ENCODE data around the gene ARMC8. TPM values are rescaled to one million over a fixed set of nuclear protein-coding genes. Genes with fewer than 3 reads are reported as not detected.

The ARMC8 gene
- total RNA-seq, 1 donor from 2014 or later, result 80.3 TPM

DNA sequence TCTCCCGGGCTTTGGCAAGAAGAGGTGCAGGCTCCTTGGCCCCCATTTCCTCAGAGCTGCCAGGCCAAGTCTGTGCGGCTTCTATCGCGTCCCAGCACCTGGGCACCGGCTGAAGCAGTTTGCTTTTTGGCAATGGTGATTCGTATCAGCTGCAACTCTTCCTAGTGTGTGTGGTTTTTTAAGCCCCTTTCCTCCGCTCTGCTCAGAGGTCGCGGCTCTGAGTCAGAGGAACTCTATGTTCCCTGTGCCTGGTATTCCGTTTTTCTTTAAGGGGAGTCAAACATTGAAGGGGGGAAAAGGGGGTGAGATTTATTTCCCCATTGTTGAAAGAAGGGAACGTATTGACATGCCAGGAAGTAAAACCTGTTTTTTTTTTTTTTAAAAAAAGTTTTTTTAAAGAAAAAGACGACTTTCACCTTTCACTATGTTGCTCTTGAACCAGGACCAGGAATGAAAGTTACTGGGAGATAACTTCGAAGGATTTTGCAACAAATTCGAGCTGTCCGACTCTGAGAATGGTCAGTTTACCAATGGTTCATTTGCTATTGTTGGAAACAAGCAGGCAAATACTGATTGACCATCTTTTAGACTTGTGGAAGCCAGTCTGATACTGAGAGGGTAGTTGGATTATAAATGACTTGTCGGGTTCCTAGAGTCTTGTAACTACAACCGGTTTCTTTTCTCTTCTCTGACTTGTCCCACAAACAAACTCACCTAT is 1.1 kb downstream of the ARMC8 start:
- H3K9ac ChIP-seq, result peak overlapping the region; percentile 94
- peak overlapping the region; percentile 95 for H3K4me3 Mint-ChIP-seq
- H3K4me3 ChIP-seq, result peak overlapping the region; percentile 72
- H4K20me1 ChIP-seq (ENCODE audit: low read depth), result peaks cover 27% of the 10 kb centered on the region
- H3K4me2 ChIP-seq, result peak overlapping the region; percentile 86
- H3K4me1 Mint-ChIP-seq, result peaks cover 18% of the 10 kb centered on the region
- H3K36me3 ChIP-seq, result peaks cover 7% of the 10 kb centered on the region
- peaks cover 6% of the 10 kb centered on the region for H3F3A ChIP-seq (ENCODE audit: low read depth)
- H2AFZ ChIP-seq (replicated peaks), result peak overlapping the region; percentile 95
- H3K27me3 Mint-ChIP-seq (ENCODE audit: insufficient read depth, low read depth), result peaks cover 12% of the 10 kb centered on the region
- H3K27me3 ChIP-seq, result peaks cover 27% of the 10 kb centered on the region
- DNase-seq (ENCODE audit: low spot score), result no peak
- peak overlapping the region; percentile 94 for H3K27ac ChIP-seq
- H3K9me3 Mint-ChIP-seq, result no peaks in the 10 kb centered on the region
- peaks cover 58% of the 10 kb centered on the region for H3K79me2 ChIP-seq (ENCODE audit: low read depth)
- no peaks in the 10 kb centered on the region for H3K9me3 ChIP-seq (ENCODE audit: low read depth)
- TF ChIP-seq EZH2phosphoT487 (IDR thresholded peaks at IDR 0.05), result no peak
- TF ChIP-seq, protein P1, sequence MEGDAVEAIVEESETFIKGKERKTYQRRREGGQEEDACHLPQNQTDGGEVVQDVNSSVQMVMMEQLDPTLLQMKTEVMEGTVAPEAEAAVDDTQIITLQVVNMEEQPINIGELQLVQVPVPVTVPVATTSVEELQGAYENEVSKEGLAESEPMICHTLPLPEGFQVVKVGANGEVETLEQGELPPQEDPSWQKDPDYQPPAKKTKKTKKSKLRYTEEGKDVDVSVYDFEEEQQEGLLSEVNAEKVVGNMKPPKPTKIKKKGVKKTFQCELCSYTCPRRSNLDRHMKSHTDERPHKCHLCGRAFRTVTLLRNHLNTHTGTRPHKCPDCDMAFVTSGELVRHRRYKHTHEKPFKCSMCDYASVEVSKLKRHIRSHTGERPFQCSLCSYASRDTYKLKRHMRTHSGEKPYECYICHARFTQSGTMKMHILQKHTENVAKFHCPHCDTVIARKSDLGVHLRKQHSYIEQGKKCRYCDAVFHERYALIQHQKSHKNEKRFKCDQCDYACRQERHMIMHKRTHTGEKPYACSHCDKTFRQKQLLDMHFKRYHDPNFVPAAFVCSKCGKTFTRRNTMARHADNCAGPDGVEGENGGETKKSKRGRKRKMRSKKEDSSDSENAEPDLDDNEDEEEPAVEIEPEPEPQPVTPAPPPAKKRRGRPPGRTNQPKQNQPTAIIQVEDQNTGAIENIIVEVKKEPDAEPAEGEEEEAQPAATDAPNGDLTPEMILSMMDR (IDR thresholded peaks at IDR 0.05), result no peak
- no peak for TF ChIP-seq EZH2 (IDR thresholded peaks at IDR 0.05)
- H3K4me1 ChIP-seq, result peaks cover 13% of the 10 kb centered on the region
- H3K27ac Mint-ChIP-seq, result peak overlapping the region; percentile 89
- H3K36me3 Mint-ChIP-seq, result peaks cover 17% of the 10 kb centered on the region

DNA sequence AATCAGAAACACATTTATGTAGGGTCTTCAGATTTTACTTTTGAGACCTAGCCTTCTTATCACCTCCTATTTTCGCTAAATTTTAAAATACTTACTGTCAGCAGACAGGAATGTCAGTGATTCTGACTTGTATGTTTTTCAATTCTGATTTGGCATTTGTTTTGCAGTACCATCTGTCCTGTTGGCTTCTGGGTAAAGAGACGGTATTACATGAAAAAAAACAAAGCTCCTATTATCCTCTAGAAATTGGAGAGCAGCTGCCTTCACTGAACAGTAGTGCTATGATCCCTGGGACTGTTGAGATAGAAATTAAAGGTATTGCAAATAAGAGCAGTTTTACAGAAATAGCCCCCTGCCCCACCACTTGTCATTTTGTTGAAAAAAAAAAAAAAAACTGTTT is 8.4 kb downstream of the ARMC8 start:
- no peaks in the 10 kb centered on the region for H3K4me1 Mint-ChIP-seq
- H4K20me1 ChIP-seq (ENCODE audit: low read depth), result peaks cover 72% of the 10 kb centered on the region
- no peaks in the 10 kb centered on the region for H3K4me1 ChIP-seq
- no peak overlapping the region for H3K4me2 ChIP-seq
- H3K27me3 Mint-ChIP-seq (ENCODE audit: insufficient read depth, low read depth), result peaks cover 2% of the 10 kb centered on the region
- no peaks in the 10 kb centered on the region for H3K9me3 ChIP-seq (ENCODE audit: low read depth)
- H3K36me3 ChIP-seq, result no peaks in the 10 kb centered on the region
- H2AFZ ChIP-seq (replicated peaks), result no peak overlapping the region
- peaks cover 24% of the 10 kb centered on the region for H3K36me3 Mint-ChIP-seq
- peaks cover 100% of the 10 kb centered on the region for H3K79me2 ChIP-seq (ENCODE audit: low read depth)
- H3K4me3 ChIP-seq, result no peak overlapping the region
- peaks cover 10% of the 10 kb centered on the region for H3F3A ChIP-seq (ENCODE audit: low read depth)
- no peak overlapping the region for H3K27ac ChIP-seq
- H3K9ac ChIP-seq, result no peak overlapping the region
- H3K27ac Mint-ChIP-seq, result no peak overlapping the region
- H3K27me3 ChIP-seq, result no peaks in the 10 kb centered on the region
- H3K4me3 Mint-ChIP-seq, result no peak overlapping the region
- no peak for TF ChIP-seq EZH2phosphoT487 (IDR thresholded peaks at IDR 0.05)
- TF ChIP-seq EZH2 (IDR thresholded peaks at IDR 0.05), result no peak
- TF ChIP-seq, protein P1 (IDR thresholded peaks at IDR 0.05), result no peak
- H3K9me3 Mint-ChIP-seq, result no peaks in the 10 kb centered on the region
- DNase-seq (ENCODE audit: low spot score), result no peak

DNA sequence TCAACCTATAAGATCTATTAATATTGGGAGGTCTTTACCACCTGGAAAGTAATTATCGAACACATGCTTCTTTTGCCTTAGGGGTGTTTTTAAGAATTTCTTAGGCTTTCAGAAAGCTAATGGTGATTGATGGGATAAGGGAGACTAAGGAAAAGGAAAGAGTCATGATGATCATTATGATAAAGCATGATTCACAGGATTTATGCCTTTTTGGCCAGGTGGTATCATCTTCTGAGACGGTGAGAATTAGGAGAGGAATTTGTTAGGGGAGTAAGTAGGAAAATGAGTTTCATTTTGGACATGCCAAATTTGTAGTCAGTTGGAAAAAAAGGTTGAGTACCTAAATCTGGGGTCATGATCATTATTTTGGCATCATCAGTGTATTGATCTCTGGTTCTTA is 8.9 kb downstream of the ARMC8 start:
- Histone ChIP-seq H3K27ac (no peak overlapping the region), H4K20me1 (ENCODE audit: low read depth) (peaks cover 78% of the 10 kb centered on the region), H3K36me3 (no peaks in the 10 kb centered on the region), H3K4me3 (no peak overlapping the region), H3K9me3 (ENCODE audit: low read depth) (no peaks in the 10 kb centered on the region), H3K4me2 (no peak overlapping the region), H3K9ac (no peak overlapping the region), H2AFZ (replicated peaks) (no peak overlapping the region), H3F3A (ENCODE audit: low read depth) (peaks cover 10% of the 10 kb centered on the region), H3K27me3 (no peaks in the 10 kb centered on the region), H3K79me2 (ENCODE audit: low read depth) (peaks cover 100% of the 10 kb centered on the region), H3K4me1 (no peaks in the 10 kb centered on the region)
- Mint-ChIP-seq H3K36me3 (peaks cover 20% of the 10 kb centered on the region), H3K9me3 (no peaks in the 10 kb centered on the region), H3K4me3 (no peak overlapping the region), H3K27ac (no peak overlapping the region), H3K27me3 (ENCODE audit: insufficient read depth, low read depth) (peaks cover 2% of the 10 kb centered on the region), H3K4me1 (no peaks in the 10 kb centered on the region)
- no peak for DNase-seq (ENCODE audit: low spot score)
- TF ChIP-seq, protein P1 (IDR thresholded peaks at IDR 0.05), result no peak
- TF ChIP-seq EZH2 (IDR thresholded peaks at IDR 0.05) (no peak), EZH2phosphoT487 (IDR thresholded peaks at IDR 0.05) (no peak)

Measured in neural progenitor cell (in vitro differentiated cells).